Amygdala (tissue), 56 donors: ENCODE measurements around the gene KIAA1614.
A peak's percentile ranks its signal among the peaks of the same experiment; 100 is the strongest.

ENCODE experiments used
- DNase-seq, 56 donors: peaks; one replicate each; lab custom pipeline; 2025; lab: John Stamatoyannopoulos, UW

Gene KIAA1614

GRCh38 chr1:180907313-180908055, 5.2 kb upstream of the KIAA1614 start:
- no peak for DNase-seq

GRCh38 chr1:180908074-180908765, 4.5 kb upstream of the KIAA1614 start:
- DNase-seq: no peak

- no peak for DNase-seq
Observed at GRCh38 chr1:180909005-180909414, 3.7 kb upstream of the KIAA1614 start.

GRCh38 chr1:180909462-180909976, 3.2 kb upstream of the KIAA1614 start:
- DNase-seq: no peak

- DNase-seq: peak in 2 of 56 donors; percentile 15 to 29
Observed at GRCh38 chr1:180911640-180912191, 981 bp upstream of the KIAA1614 start.

- DNase-seq: peak in 8 of 56 donors; percentile 14 to 57 (median 34)
Observed at GRCh38 chr1:180912211-180912800, 391 bp upstream of the KIAA1614 start.

GRCh38 chr1:180915426-180915965, 2.8 kb downstream of the KIAA1614 start:
- no peak for DNase-seq

- DNase-seq: no peak
Observed at GRCh38 chr1:180916012-180916770, 3.5 kb downstream of the KIAA1614 start.

GRCh38 chr1:180916771-180917170, 4.1 kb downstream of the KIAA1614 start:
- no peak for DNase-seq

GRCh38 chr1:180917306-180918065, 4.8 kb downstream of the KIAA1614 start:
- no peak for DNase-seq

- no peak for DNase-seq
Observed at GRCh38 chr1:180918519-180918918, 5.8 kb downstream of the KIAA1614 start.

- no peak for DNase-seq
Observed at GRCh38 chr1:180919183-180919700, 6.5 kb downstream of the KIAA1614 start.

- no peak for DNase-seq
Observed at GRCh38 chr1:180920193-180920592, 7.5 kb downstream of the KIAA1614 start.

- no peak for DNase-seq
Observed at GRCh38 chr1:180920702-180921101, 8.0 kb downstream of the KIAA1614 start.

GRCh38 chr1:180921386-180921785, 8.7 kb downstream of the KIAA1614 start:
- no peak for DNase-seq

GRCh38 chr1:180921891-180922630, 9.4 kb downstream of the KIAA1614 start:
- no peak for DNase-seq

- DNase-seq: no peak
Observed at GRCh38 chr1:180922631-180923015, 9.9 kb downstream of the KIAA1614 start.
